Effector CD4-positive, alpha-beta T cell (primary cell): ENCODE measurements around the gene TNFAIP8L3.
"Not testable (repeated sequence)": the region's sequence is repeated elsewhere in the genome, so short reads cannot be mapped to it uniquely, and the experiment has no call there.

Experiments
- DNase-seq: peaks from one replicate; pipeline ENCODE4 v3.0.0-alpha.2; 2020

TNFAIP8L3 gene

GRCh38 chr15:51051776-51052175, 42.9 kb downstream of the TNFAIP8L3 start:
- DNase-seq = no peak

- no peak for DNase-seq
These were observed 45.6 kb downstream of the TNFAIP8L3 start for GRCh38 chr15:51049081-51049480.

- DNase-seq = no peak
These were observed 46.4 kb downstream of the TNFAIP8L3 start for GRCh38 chr15:51048308-51048707.

GRCh38 chr15:51046799-51047449, 47.8 kb downstream of the TNFAIP8L3 start:
- no peak for DNase-seq

- no peak for DNase-seq
These were observed 48.7 kb downstream of the TNFAIP8L3 start for GRCh38 chr15:51046016-51046415.

- DNase-seq = no peak
These were observed 50.5 kb downstream of the TNFAIP8L3 start for GRCh38 chr15:51044037-51044727.

- DNase-seq = no peak
These were observed 55.8 kb downstream of the TNFAIP8L3 start for GRCh38 chr15:51038974-51039319.

GRCh38 chr15:51038162-51038973, 56.3 kb downstream of the TNFAIP8L3 start:
- no peak for DNase-seq

GRCh38 chr15:51037474-51037873, 57.2 kb downstream of the TNFAIP8L3 start:
- not testable (repeated sequence) for DNase-seq

- DNase-seq = no peak
These were observed 63.9 kb downstream of the TNFAIP8L3 start for GRCh38 chr15:51030649-51031316.

GRCh38 chr15:51025454-51025846, 69.3 kb downstream of the TNFAIP8L3 start:
- DNase-seq = no peak

GRCh38 chr15:51024735-51025453, 69.8 kb downstream of the TNFAIP8L3 start:
- DNase-seq = no peak

- no peak for DNase-seq
These were observed 71.2 kb downstream of the TNFAIP8L3 start for GRCh38 chr15:51023499-51023898.

- no peak for DNase-seq
These were observed 72.5 kb downstream of the TNFAIP8L3 start for GRCh38 chr15:51022206-51022605.

- no peak for DNase-seq
These were observed 78.1 kb downstream of the TNFAIP8L3 start for GRCh38 chr15:51016615-51017014.

- no peak for DNase-seq
These were observed 83.5 kb downstream of the TNFAIP8L3 start for GRCh38 chr15:51011212-51011611.

- DNase-seq = no peak
These were observed 87.5 kb downstream of the TNFAIP8L3 start for GRCh38 chr15:51007131-51007666.
